Thoracic aorta (tissue), 2 donors: ENCODE results near the gene MCOLN3. TPM values are rescaled to one million over a fixed set of nuclear protein-coding genes. Genes with fewer than 3 reads are reported as not detected.

Source experiments
- ATAC-seq: fragments of 150-250 bp; one replicate; pipeline ENCODE4 v1.8.0; 2017; ENCODE audit warnings: low read depth; ENCODE audit not compliant: insufficient number of reproducible peaks, low FRiP score
- DNase-seq: peaks from one replicate; pipeline ENCODE4 v3.0.0-alpha.2; 2020; ENCODE audit warnings: low spot score
- H3K27ac ChIP-seq, 2 donors: fragments of 200-600 bp; sonication (generic); 1 replicate in 1 of 2; 2 replicates in 1 of 2; pipeline ENCODE4 v1.5.1; 2016; ENCODE audit warnings: mild to moderate bottlenecking in 2 of 2, moderate library complexity in 2 of 2
- H3K27me3 ChIP-seq: fragments of 200-600 bp; sonication (generic); replicated peaks from 2 replicates; pipeline ENCODE4 v1.6.0; 2016; ENCODE audit warnings: mild to moderate bottlenecking; ENCODE audit not compliant: insufficient read depth
- H3K36me3 ChIP-seq: fragments of 200-600 bp; sonication (generic); one replicate; pipeline ENCODE4 v1.5.1; 2016
- H3K4me1 ChIP-seq, 2 donors: fragments of 200-600 bp; sonication (generic); 1 replicate in 1 of 2; 2 replicates in 1 of 2; pipeline versions ENCODE4 v1.5.1 to v1.6.0; 2016; ENCODE audit warnings: low read depth in 2 of 2, mild to moderate bottlenecking in 1 of 2; ENCODE audit not compliant: control insufficient read depth in 1 of 2
- H3K4me3 ChIP-seq: fragments of 200-600 bp; sonication (generic); 2 replicates; pipeline ENCODE4 v1.5.1; 2016; ENCODE audit warnings: mild to moderate bottlenecking
- H3K9me3 ChIP-seq: fragments of 200-600 bp; sonication (generic); 2 replicates; pipeline ENCODE4 v1.5.1; 2016
- total RNA-seq, 2 donors: library from RNA; depleted of rRNA; stranded (reverse); fragments of >200 nt; gene quantifications; one replicate each; pipeline versions ENCODE4 v1.1.0 to v1.2.3, GENCODE V29; 2016
- TF ChIP-seq, protein P1 (sequence below): fragments of 200-600 bp; sonication (generic); IDR thresholded peaks from one replicate; pipeline ENCODE4 v1.5.1; 2019; ENCODE audit warnings: antibody characterized with exemption

The MCOLN3 gene
- total RNA-seq, 2 donors from 2014 or later: 2.3 to 3.2 TPM

GRCh38 chr1:85088408-85088784, 40.1 kb upstream of the MCOLN3 start:
- no peaks in the 10 kb centered on the region for H3K27me3 ChIP-seq
- no peak for ATAC-seq
- TF ChIP-seq, protein P1, sequence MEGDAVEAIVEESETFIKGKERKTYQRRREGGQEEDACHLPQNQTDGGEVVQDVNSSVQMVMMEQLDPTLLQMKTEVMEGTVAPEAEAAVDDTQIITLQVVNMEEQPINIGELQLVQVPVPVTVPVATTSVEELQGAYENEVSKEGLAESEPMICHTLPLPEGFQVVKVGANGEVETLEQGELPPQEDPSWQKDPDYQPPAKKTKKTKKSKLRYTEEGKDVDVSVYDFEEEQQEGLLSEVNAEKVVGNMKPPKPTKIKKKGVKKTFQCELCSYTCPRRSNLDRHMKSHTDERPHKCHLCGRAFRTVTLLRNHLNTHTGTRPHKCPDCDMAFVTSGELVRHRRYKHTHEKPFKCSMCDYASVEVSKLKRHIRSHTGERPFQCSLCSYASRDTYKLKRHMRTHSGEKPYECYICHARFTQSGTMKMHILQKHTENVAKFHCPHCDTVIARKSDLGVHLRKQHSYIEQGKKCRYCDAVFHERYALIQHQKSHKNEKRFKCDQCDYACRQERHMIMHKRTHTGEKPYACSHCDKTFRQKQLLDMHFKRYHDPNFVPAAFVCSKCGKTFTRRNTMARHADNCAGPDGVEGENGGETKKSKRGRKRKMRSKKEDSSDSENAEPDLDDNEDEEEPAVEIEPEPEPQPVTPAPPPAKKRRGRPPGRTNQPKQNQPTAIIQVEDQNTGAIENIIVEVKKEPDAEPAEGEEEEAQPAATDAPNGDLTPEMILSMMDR: no peak
- no peaks in the 10 kb centered on the region for H3K9me3 ChIP-seq
- no peaks in the 10 kb centered on the region for H3K36me3 ChIP-seq
- DNase-seq: no peak
- H3K4me3 ChIP-seq: no peak overlapping the region
- H3K27ac ChIP-seq: no peak overlapping the region
- H3K4me1 ChIP-seq: peaks cover 0 to 6% of the 10 kb centered on the region in 2 donors

DNA sequence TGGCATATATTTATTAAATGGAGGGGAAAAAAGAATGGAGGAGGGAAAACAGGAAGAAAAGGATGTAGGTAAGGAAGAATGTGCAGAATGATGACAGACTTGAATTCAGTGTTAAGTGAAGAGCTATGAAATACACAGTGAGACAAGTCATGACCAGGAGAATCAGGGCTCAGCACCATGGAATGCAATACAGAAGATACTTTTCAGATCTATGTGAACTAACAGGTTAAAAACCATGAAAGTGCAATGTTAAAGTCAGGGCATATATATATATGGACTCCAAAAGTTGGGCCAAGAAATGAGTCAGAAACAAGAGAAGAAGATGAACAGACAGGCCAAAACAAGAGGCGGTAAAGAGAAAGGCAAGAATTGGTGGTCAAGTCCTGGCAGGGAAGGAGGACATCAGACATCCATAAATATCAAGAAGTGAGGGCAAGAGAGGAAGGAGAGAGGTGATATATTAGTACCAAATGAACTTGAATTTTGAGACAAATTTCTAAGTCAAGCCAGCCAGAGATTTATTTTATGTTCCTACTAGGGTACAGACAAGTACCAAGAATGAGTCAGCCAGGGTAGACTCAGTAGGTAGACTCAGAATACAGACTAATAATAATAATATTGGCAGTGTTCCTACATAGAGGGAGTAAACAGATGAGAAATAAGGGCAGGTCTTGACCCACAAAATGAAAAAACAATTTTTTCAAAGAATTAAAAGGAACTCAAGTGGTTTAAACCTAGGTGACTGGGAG, 39.5 kb upstream of the MCOLN3 start:
- H3K4me1 ChIP-seq: peaks cover 0 to 6% of the 10 kb centered on the region in 2 donors
- TF ChIP-seq, protein P1: no peak

GRCh38 chr1:85085417-85085816, 37.1 kb upstream of the MCOLN3 start:
- H3K27ac ChIP-seq: no peak overlapping the region
- H3K4me3 ChIP-seq: no peak overlapping the region
- ATAC-seq: no peak
- TF ChIP-seq, protein P1: no peak
- H3K36me3 ChIP-seq: no peaks in the 10 kb centered on the region
- DNase-seq: no peak
- no peaks in the 10 kb centered on the region for H3K27me3 ChIP-seq
- H3K4me1 ChIP-seq: no peaks in the 10 kb centered on the region
- H3K9me3 ChIP-seq: no peaks in the 10 kb centered on the region

More for the DNA sequence above, 39.5 kb upstream of the MCOLN3 start:
- Histone ChIP-seq H3K27ac (no peak overlapping the region), H3K27me3 (no peaks in the 10 kb centered on the region), H3K36me3 (no peaks in the 10 kb centered on the region), H3K9me3 (no peaks in the 10 kb centered on the region), H3K4me3 (no peak overlapping the region)
- DNase-seq: no peak
- ATAC-seq: no peak

- Histone ChIP-seq H3K36me3 (no peaks in the 10 kb centered on the region), H3K4me1 (no peaks in the 10 kb centered on the region), H3K9me3 (no peaks in the 10 kb centered on the region), H3K4me3 (no peak overlapping the region), H3K27ac (no peak overlapping the region), H3K27me3 (no peaks in the 10 kb centered on the region)
- no peak for DNase-seq
- TF ChIP-seq, protein P1: no peak
- ATAC-seq: no peak
Measured at GRCh38 chr1:85078903-85079302, 30.6 kb upstream of the MCOLN3 start.

- Histone ChIP-seq H3K36me3 (no peaks in the 10 kb centered on the region), H3K4me3 (no peak overlapping the region), H3K9me3 (no peaks in the 10 kb centered on the region), H3K4me1 (no peaks in the 10 kb centered on the region), H3K27me3 (no peaks in the 10 kb centered on the region), H3K27ac (no peak overlapping the region)
- ATAC-seq (no peak), DNase-seq (no peak)
- TF ChIP-seq, protein P1: no peak
Measured at GRCh38 chr1:85074365-85074964, 26.2 kb upstream of the MCOLN3 start.
